Stimulated activated CD8-positive, alpha-beta memory T cell treated with anti-CD3 and anti-CD28 coated beads, Interleukin-15, amount 100 ng/mL, for 4 hours (primary cell): ENCODE data around the gene COBLL1.

Experiments
- DNase-seq, 2 donors: peaks; one replicate each; pipeline ENCODE4 v3.0.0-alpha.2; 2020; ENCODE audit warnings: low read depth in 2 of 2

COBLL1 gene

GRCh38 chr2:164818149-164819136, 23.2 kb downstream of the COBLL1 start:
- DNase-seq: no peak

DNA sequence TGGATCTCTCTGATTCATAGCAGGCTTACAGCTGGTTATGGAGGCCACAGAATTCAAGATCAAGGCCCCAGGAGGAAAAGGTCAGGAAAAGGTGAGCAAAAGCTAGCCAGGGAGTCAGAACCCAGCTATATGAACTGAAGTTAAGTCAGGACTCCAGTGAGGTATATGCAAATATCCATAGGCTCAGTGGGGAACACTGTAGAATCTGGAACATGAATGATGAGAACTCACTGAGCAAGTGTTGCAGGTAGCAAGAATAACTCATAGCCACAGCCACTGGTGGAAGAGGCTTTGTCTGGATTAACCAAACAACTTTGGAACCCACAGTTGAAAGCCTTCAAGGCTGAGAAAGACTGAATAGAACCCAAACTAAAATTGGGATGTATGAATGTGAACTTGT, 24.7 kb downstream of the COBLL1 start:
- no peak for DNase-seq

DNA sequence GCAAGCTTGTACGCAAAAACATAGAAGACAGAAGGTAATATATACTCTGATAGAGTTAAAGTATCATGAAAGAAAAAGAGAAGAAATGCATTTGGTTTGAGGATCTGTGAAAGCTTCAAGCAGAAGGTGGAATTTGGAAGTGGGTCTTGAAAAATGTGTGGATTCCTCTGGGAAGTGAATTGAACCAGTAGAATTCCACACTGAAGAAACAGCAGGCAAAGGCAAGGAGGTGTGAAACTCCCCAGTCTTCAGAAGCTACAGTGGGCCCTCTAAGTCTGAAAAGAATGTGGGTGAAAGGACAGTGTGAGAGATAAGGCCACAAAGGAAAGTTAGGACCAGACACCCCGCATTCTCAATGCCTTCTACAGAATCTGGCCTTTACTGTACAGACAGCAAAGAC, 25.6 kb downstream of the COBLL1 start:
- DNase-seq: no peak

- no peak for DNase-seq
Observed at GRCh38 chr2:164815071-164815793, 26.4 kb downstream of the COBLL1 start.

DNA sequence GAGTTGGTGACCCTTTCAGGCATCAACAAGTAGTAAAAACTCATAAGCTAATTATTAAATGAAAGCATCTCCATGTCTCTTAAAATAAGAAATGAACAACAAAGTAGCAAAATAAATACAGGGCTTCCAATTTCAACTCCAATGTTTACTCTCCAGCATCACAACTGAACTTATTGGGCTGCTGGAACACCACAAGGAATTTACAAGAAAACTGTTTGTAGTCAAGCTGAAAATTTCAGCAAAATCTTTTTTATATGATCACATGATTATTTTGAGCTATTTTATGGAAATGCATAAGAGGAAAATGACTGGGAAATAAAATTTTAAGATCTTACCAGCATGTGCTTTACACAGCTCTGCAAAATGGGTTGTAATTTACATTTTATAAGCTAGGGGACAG, 28.1 kb downstream of the COBLL1 start:
- no peak for DNase-seq

DNA sequence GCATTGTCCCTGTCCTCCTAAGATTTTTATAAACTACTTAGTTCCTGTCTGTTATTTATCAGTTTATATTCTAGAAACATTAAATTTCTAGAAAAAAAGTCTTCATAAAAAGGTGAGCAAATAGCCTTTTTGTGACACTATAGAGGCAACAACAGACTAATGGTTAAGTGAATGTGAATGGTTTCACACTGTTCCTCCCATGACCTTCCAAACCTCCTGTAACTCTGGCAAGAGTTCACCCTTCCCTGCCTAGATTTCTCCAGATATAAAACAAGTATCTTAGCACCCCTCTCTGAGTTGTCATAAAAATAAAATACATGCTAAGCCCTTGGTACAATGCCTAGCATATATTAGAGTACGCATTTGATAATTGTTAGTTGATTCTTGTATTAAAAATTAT, 29.2 kb downstream of the COBLL1 start:
- no peak for DNase-seq

- no peak for DNase-seq
Observed at GRCh38 chr2:164811819-164812218, 29.8 kb downstream of the COBLL1 start.

DNA sequence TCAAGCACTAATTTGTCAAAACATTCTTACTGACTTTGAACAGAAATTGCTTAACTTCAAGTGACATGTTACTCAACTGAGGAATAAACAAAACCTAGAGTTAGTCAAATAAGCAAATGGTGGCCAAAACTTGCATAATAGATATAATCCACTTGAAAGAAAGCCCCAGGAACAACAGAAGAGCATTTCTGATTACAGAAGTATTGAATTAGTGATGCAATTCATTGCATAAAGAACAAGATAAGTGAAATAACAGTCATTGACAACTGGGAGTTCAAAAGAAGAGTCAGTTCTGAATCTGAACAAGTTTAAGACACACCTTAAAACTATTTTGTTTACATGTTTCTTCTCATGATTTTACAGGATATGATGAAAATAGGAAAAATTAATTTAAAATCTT, 30.8 kb downstream of the COBLL1 start:
- no peak for DNase-seq

- DNase-seq: no peak
Observed at GRCh38 chr2:164808776-164809175, 32.8 kb downstream of the COBLL1 start.

DNA sequence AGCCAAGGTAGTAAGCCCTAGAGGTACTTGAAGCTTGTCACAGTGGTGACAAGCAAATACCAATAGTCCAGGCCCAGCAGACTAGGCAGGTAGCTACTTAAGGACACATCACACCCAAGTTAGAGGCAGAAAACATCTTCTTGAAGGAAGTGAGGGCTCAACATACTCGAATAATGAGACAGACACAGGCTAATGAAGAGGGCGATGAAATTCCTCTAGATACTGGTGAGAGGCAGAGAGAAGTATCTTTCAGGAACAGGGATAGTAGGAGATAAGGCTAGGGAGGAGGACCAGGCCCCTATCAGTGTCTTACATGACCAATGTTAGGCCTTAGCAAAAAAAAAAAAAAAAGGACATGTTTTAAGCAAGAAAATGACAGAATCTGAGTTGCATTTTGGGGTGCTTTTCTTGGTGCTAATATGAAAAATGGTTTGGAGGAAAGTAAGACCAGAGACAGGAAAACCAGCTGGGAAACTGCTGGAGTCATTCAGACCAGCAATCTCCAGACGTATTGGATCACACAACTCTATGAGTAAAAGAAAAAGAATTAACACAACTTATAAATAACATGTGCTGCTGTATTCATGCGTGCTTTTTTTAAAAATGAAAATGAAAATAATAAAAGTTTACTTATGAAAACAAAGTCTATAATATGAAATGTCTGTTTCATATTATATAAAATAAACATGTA, 37.7 kb downstream of the COBLL1 start:
- DNase-seq: no peak

GRCh38 chr2:164802095-164802707, 39.4 kb downstream of the COBLL1 start:
- no peak for DNase-seq

DNA sequence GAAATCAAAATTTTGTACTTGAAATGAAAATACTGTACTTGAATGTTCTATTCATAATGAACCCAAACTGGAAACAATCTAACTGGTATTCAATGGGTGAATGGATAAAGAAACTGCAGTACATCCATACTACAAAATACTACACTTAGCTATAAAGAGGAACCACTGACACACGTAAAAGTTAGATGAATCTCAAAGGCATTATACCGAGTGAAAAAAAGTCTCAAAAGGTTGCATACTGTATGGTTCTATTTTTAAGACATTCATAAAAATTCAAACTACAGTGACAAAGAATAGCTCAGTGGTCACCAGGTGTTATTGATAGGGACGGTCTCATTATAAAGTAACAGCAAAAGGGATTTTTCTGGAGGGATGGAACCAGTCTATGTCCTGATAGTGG, 41.1 kb downstream of the COBLL1 start:
- no peak for DNase-seq

- no peak for DNase-seq
Observed at GRCh38 chr2:164797627-164798026, 44.0 kb downstream of the COBLL1 start.

- DNase-seq: no peak
Observed at GRCh38 chr2:164796999-164797398, 44.6 kb downstream of the COBLL1 start.

- DNase-seq: no peak
Observed at GRCh38 chr2:164794432-164795231, 47.0 kb downstream of the COBLL1 start.

- DNase-seq: no peak
Observed at GRCh38 chr2:164794016-164794415, 47.6 kb downstream of the COBLL1 start.

DNA sequence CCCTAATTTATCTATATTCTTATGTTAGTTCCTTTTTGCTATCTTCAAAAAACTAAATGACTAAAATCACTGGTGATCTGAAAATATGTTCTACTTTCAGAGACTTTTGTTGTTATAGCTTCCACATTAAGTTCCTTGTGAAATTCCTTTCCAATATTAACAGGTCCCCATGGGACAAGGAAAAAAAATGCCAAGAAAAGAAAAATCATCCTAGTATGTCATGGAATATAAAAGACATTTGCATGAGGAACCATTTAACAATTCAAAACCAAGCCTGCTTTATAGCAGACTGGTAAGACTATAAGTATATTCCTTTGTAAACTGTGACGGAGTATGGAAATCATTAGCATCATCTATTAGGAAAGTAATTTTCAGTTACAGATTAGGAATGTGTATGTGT, 48.1 kb downstream of the COBLL1 start:
- no peak for DNase-seq

DNA sequence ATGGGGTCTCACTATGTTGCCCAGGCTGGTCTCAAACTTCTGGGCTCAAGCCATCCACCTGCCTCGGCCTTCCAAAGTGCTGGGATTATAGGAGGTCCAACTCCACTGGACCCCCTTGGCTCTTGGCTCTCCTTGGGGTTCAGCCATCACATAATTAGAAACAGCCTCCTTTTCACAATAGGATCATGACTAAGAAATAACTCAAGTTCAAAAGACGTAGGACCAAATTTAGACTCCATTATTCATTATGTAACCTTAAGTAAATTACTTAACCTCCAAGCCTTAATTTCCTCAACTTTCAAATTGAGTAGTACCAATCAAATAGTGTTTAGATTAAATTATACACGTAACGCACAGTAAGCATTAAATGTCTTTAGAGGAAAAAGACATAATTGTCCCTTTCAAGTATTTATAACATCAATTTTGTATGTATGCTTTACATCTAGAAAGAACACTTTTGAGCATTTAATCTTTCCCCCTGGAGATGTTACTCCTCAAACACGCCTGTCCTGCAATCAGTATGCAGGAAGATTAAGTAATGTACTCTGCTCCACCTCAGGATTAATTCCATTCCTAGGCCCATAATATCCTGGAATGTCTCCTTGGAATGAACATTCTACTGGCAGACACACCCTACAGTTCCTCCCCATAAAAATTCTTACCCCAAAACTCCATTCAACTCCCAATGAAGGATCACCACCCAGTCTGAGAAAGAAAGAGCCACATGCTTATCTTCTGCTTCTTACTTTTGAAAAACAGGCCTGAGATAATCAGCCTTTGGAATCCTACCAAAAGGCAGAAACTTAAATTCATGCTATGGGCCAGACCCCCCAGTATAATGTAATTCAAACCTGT, 49.1 kb downstream of the COBLL1 start:
- DNase-seq: no peak

DNA sequence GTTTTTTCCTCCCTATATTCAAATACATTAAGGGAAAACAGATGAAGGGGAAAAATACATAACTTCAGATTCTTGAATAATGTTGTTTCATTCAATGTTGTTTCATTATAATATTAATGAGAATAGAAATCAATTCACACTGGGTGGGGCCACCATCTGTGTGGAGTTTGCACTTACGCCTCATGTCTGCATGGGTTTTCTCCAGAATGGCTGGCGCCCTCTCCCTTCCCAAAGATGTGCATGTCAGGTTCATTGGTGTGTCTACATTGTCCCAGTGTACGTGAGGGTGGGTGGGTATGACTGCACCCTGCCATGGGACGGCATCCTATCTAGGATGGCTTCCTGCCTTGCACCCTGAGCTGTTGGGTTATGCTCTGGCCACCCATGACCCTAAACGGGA, 51.7 kb downstream of the COBLL1 start:
- DNase-seq: no peak

DNA sequence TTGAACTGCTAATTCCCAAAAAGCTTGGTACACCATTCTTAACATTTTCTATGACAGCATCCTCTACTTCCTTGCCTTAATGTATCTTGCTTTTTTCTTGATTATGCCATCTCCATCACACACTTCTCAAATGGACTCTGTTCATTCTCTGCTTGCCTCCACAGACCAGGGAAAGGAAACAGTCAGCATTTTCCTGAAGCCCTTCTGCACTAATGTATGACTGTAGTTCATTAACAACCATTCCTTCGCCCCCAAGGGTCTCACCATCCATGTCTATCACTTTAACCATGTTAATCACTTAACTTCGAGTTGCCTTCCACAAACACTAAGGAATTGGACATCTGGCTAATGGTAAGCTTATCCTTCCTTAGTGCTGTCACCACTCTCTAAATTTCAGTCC, 54.8 kb downstream of the COBLL1 start:
- no peak for DNase-seq
